ENCODE measurements around the gene NCK2.

The NCK2 gene

DNA sequence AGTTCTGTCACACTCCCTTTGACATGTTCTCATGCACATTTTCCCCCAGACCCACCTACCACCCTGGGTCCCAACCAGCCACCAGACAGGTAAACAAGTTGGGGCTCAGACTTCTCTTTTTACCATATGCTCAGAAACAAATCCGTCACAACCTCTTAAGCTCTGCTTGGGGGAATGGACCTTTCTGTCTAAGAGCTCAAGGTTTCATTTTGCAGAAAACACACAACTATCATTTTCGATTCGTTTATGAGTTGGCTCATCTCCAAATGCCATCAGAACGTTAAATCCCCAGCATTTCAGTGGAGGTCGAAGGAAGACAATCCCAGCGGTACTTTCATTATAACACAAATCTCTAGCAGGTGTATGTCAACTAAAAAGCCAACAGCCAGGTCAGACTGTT, 30.6 kb upstream of the NCK2 start:
- Histone ChIP-seq H2BK15ac (ENCODE audit: low read depth, poor library complexity, severe bottlenecking) (no peak overlapping the region), H2AK5ac (ENCODE audit: low read length, severe bottlenecking) (no peak overlapping the region), H3K36me3 (ENCODE audit: control insufficient read depth in 1 of 2, insufficient read depth in 2 of 2, low read depth in 1 of 2, low read length in 2 of 2) (no peaks in the 10 kb centered on the region), H3K18ac (ENCODE audit: low read depth in 1 of 2, low read length in 2 of 2) (no peak overlapping the region), H3K9ac (ENCODE audit: low read length) (no peak overlapping the region), H3K4ac (ENCODE audit: low read depth in 1 of 2, low read length in 2 of 2) (no peak overlapping the region), H2AFZ (ENCODE audit: low read depth, low read length) (no peak overlapping the region), H4K8ac (ENCODE audit: low read length) (no peak overlapping the region), H3K79me1 (replicated peaks; ENCODE audit: low read length, poor library complexity, severe bottlenecking) (no peaks in the 10 kb centered on the region), H3K4me3 (ENCODE audit: insufficient read depth in 1 of 2, low read depth in 1 of 2, low read length in 2 of 2) (no peak overlapping the region), H3K23ac (ENCODE audit: low read length in 2 of 2) (no peak overlapping the region), H3K9me3 (ENCODE audit: control insufficient read depth, low read length) (no peaks in the 10 kb centered on the region), H3K4me2 (ENCODE audit: low read length, poor library complexity, severe bottlenecking) (no peak overlapping the region), H3K27me3 (ENCODE audit: control insufficient read depth in 1 of 2, insufficient read depth in 1 of 2, low read length in 2 of 2) (peaks cover 7 to 20% of the 10 kb centered on the region in 2 experiments), H2BK5ac (ENCODE audit: low read depth, low read length, poor library complexity, severe bottlenecking) (no peak overlapping the region), H3K27ac (ENCODE audit: low read length, poor library complexity, severe bottlenecking) (no peak overlapping the region), H3K14ac (ENCODE audit: low read length in 2 of 2) (no peak overlapping the region), H3K4me1 (ENCODE audit: control insufficient read depth, insufficient read depth, low read depth, low read length) (no peaks in the 10 kb centered on the region), H2BK12ac (ENCODE audit: low read length in 2 of 2) (no peak overlapping the region), H2BK120ac (ENCODE audit: low read depth, low read length) (no peak overlapping the region), H4K91ac (ENCODE audit: low read length) (no peak overlapping the region)
- no peak for DNase-seq
- 91% methylated on average over 6 of the region's 6 CpGs for WGBS

- H3K27ac ChIP-seq (ENCODE audit: low read length, poor library complexity, severe bottlenecking), result no peak overlapping the region
- no peaks in the 10 kb centered on the region for H3K9me3 ChIP-seq (ENCODE audit: control insufficient read depth, low read length)
- no peak overlapping the region for H4K91ac ChIP-seq (ENCODE audit: low read length)
- H2BK15ac ChIP-seq (ENCODE audit: low read depth, poor library complexity, severe bottlenecking), result no peak overlapping the region
- H3K27me3 ChIP-seq (ENCODE audit: control insufficient read depth in 1 of 2, insufficient read depth in 1 of 2, low read length in 2 of 2), result peaks cover 9 to 11% of the 10 kb centered on the region in 2 experiments
- H3K4ac ChIP-seq (ENCODE audit: low read depth in 1 of 2, low read length in 2 of 2), result no peak overlapping the region
- H3K9ac ChIP-seq (ENCODE audit: low read length), result no peak overlapping the region
- H3K23ac ChIP-seq (ENCODE audit: low read length in 2 of 2), result no peak overlapping the region
- no peaks in the 10 kb centered on the region for H3K36me3 ChIP-seq (ENCODE audit: control insufficient read depth in 1 of 2, insufficient read depth in 2 of 2, low read depth in 1 of 2, low read length in 2 of 2)
- H2AFZ ChIP-seq (ENCODE audit: low read depth, low read length), result peak overlapping the region; percentile 1
- no peak overlapping the region for H3K4me2 ChIP-seq (ENCODE audit: low read length, poor library complexity, severe bottlenecking)
- no peaks in the 10 kb centered on the region for H3K4me1 ChIP-seq (ENCODE audit: control insufficient read depth, insufficient read depth, low read depth, low read length)
- H4K8ac ChIP-seq (ENCODE audit: low read length), result no peak overlapping the region
- H3K79me1 ChIP-seq (replicated peaks; ENCODE audit: low read length, poor library complexity, severe bottlenecking), result no peaks in the 10 kb centered on the region
- no peak overlapping the region for H2BK120ac ChIP-seq (ENCODE audit: low read depth, low read length)
- H3K18ac ChIP-seq (ENCODE audit: low read depth in 1 of 2, low read length in 2 of 2), result no peak overlapping the region
- no peak overlapping the region for H2AK5ac ChIP-seq (ENCODE audit: low read length, severe bottlenecking)
- 80% methylated on average over 7 of the region's 8 CpGs for WGBS
- no peak overlapping the region for H3K14ac ChIP-seq (ENCODE audit: low read length in 2 of 2)
- H2BK12ac ChIP-seq (ENCODE audit: low read length in 2 of 2), result no peak overlapping the region
- DNase-seq, result no peak
- H3K4me3 ChIP-seq (ENCODE audit: insufficient read depth in 1 of 2, low read depth in 1 of 2, low read length in 2 of 2), result no peak overlapping the region
- H2BK5ac ChIP-seq (ENCODE audit: low read depth, low read length, poor library complexity, severe bottlenecking), result no peak overlapping the region
Measured at GRCh38 chr2:105718846-105719481, 25.7 kb upstream of the NCK2 start.

GRCh38 chr2:105721991-105722511, 22.7 kb upstream of the NCK2 start:
- Histone ChIP-seq H2BK5ac (ENCODE audit: low read depth, low read length, poor library complexity, severe bottlenecking) (no peak overlapping the region), H2AFZ (ENCODE audit: low read depth, low read length) (no peak overlapping the region), H2AK5ac (ENCODE audit: low read length, severe bottlenecking) (no peak overlapping the region), H3K4me2 (ENCODE audit: low read length, poor library complexity, severe bottlenecking) (no peak overlapping the region), H2BK12ac (ENCODE audit: low read length in 2 of 2) (no peak overlapping the region), H3K4me3 (ENCODE audit: insufficient read depth in 1 of 2, low read depth in 1 of 2, low read length in 2 of 2) (no peak overlapping the region), H4K91ac (ENCODE audit: low read length) (no peak overlapping the region), H3K36me3 (ENCODE audit: control insufficient read depth in 1 of 2, insufficient read depth in 2 of 2, low read depth in 1 of 2, low read length in 2 of 2) (no peaks in the 10 kb centered on the region), H3K27me3 (ENCODE audit: control insufficient read depth in 1 of 2, insufficient read depth in 1 of 2, low read length in 2 of 2) (peaks cover 4 to 11% of the 10 kb centered on the region in 2 experiments), H3K14ac (ENCODE audit: low read length in 2 of 2) (no peak overlapping the region), H3K9me3 (ENCODE audit: control insufficient read depth, low read length) (peaks cover 5% of the 10 kb centered on the region), H3K27ac (ENCODE audit: low read length, poor library complexity, severe bottlenecking) (no peak overlapping the region), H3K79me1 (replicated peaks; ENCODE audit: low read length, poor library complexity, severe bottlenecking) (no peaks in the 10 kb centered on the region), H4K8ac (ENCODE audit: low read length) (no peak overlapping the region), H2BK15ac (ENCODE audit: low read depth, poor library complexity, severe bottlenecking) (no peak overlapping the region), H3K18ac (ENCODE audit: low read depth in 1 of 2, low read length in 2 of 2) (no peak overlapping the region), H3K4me1 (ENCODE audit: control insufficient read depth, insufficient read depth, low read depth, low read length) (no peaks in the 10 kb centered on the region), H2BK120ac (ENCODE audit: low read depth, low read length) (no peak overlapping the region), H3K23ac (ENCODE audit: low read length in 2 of 2) (no peak overlapping the region), H3K9ac (ENCODE audit: low read length) (no peak overlapping the region), H3K4ac (ENCODE audit: low read depth in 1 of 2, low read length in 2 of 2) (no peak overlapping the region)
- no peak for DNase-seq
- 70% methylated on average over 7 of the region's 8 CpGs for WGBS

GRCh38 chr2:105722726-105723297, 21.9 kb upstream of the NCK2 start:
- WGBS, result 97% methylated on average over 11 of the region's 11 CpGs

More at GRCh38 chr2:105722726-105723297, 21.9 kb upstream of the NCK2 start:
- no peak overlapping the region for H4K91ac ChIP-seq (ENCODE audit: low read length)
- H3K27me3 ChIP-seq (ENCODE audit: control insufficient read depth in 1 of 2, insufficient read depth in 1 of 2, low read length in 2 of 2), result peaks cover 4 to 11% of the 10 kb centered on the region in 2 experiments
- H3K9me3 ChIP-seq (ENCODE audit: control insufficient read depth, low read length), result peaks cover 10% of the 10 kb centered on the region
- no peak overlapping the region for H3K14ac ChIP-seq (ENCODE audit: low read length in 2 of 2)
- no peak overlapping the region for H4K8ac ChIP-seq (ENCODE audit: low read length)
- H3K9ac ChIP-seq (ENCODE audit: low read length), result no peak overlapping the region
- H3K36me3 ChIP-seq (ENCODE audit: control insufficient read depth in 1 of 2, insufficient read depth in 2 of 2, low read depth in 1 of 2, low read length in 2 of 2), result no peaks in the 10 kb centered on the region
- no peak overlapping the region for H3K4ac ChIP-seq (ENCODE audit: low read depth in 1 of 2, low read length in 2 of 2)
- H3K4me1 ChIP-seq (ENCODE audit: control insufficient read depth, insufficient read depth, low read depth, low read length), result no peaks in the 10 kb centered on the region
- no peak overlapping the region for H2AFZ ChIP-seq (ENCODE audit: low read depth, low read length)
- H2BK15ac ChIP-seq (ENCODE audit: low read depth, poor library complexity, severe bottlenecking), result no peak overlapping the region
- H3K27ac ChIP-seq (ENCODE audit: low read length, poor library complexity, severe bottlenecking), result no peak overlapping the region
- no peak for DNase-seq
- H3K4me2 ChIP-seq (ENCODE audit: low read length, poor library complexity, severe bottlenecking), result no peak overlapping the region
- H3K79me1 ChIP-seq (replicated peaks; ENCODE audit: low read length, poor library complexity, severe bottlenecking), result no peaks in the 10 kb centered on the region
- no peak overlapping the region for H2BK12ac ChIP-seq (ENCODE audit: low read length in 2 of 2)
- H3K23ac ChIP-seq (ENCODE audit: low read length in 2 of 2), result no peak overlapping the region
- H2AK5ac ChIP-seq (ENCODE audit: low read length, severe bottlenecking), result no peak overlapping the region
- no peak overlapping the region for H3K4me3 ChIP-seq (ENCODE audit: insufficient read depth in 1 of 2, low read depth in 1 of 2, low read length in 2 of 2)
- H2BK5ac ChIP-seq (ENCODE audit: low read depth, low read length, poor library complexity, severe bottlenecking), result no peak overlapping the region
- H2BK120ac ChIP-seq (ENCODE audit: low read depth, low read length), result no peak overlapping the region
- no peak overlapping the region for H3K18ac ChIP-seq (ENCODE audit: low read depth in 1 of 2, low read length in 2 of 2)

Measured in mesenchymal stem cell (in vitro differentiated cells and primary cell).